Right cardiac atrium (tissue), 5 donors: ENCODE measurements around the gene CYGB. TPM values are rescaled to one million over a fixed set of nuclear protein-coding genes. Genes with fewer than 3 reads are reported as not detected.

Source experiments
- ATAC-seq, 2 donors: fragments of 200-7000 bp; cut with Tn5 transposase; one replicate each; pipeline versions ENCODE4 v1.8.0 to v1.9.1; 2020; ENCODE audit warnings: moderate library complexity in 2 of 2, mild to moderate bottlenecking in 1 of 2
- DNase-seq, 3 donors: peaks; one replicate each; pipeline ENCODE4 v3.0.0-alpha.2; 2020
- H3K27ac ChIP-seq: one replicate; pipeline ENCODE4 v1.5.1; 2013; ENCODE audit warnings: mild to moderate bottlenecking, low read length, control low read depth, moderate library complexity
- H3K27me3 ChIP-seq: one replicate; pipeline ENCODE4 v1.6.1; 2013; ENCODE audit not compliant: control insufficient read depth, insufficient read depth
- H3K4me1 ChIP-seq: one replicate; pipeline ENCODE4 v1.6.1; 2013; ENCODE audit warnings: low read length; ENCODE audit not compliant: control insufficient read depth, insufficient read depth
- H3K4me3 ChIP-seq: one replicate; pipeline ENCODE4 v1.5.1; 2013; ENCODE audit warnings: low read length, control low read depth
- H3K9me3 ChIP-seq: one replicate; pipeline ENCODE4 v1.6.1; 2013; ENCODE audit warnings: low read length; ENCODE audit not compliant: control insufficient read depth
- WGBS: extraction: QIAGEN DNeasy Blood & Tissue Kit; methylation state at CpG from one replicate; pipeline ENCODE4 v1.1.7; 2013; 5-methylcytosine and 5-hydroxymethylcytosine counted together
- intact Hi-C, 4 donors: fragments of 100-400 bp; cut with DNase I; formaldehyde crosslinking; loops; one replicate each; pipeline versions ENCODE4 v1.11.0 to v1.14.0; 2022 to 2023
- polyA plus RNA-seq: library from polyadenylated mRNA; stranded (reverse); fragments of 200-250 nt; gene quantifications from one replicate; pipeline ENCODE4 v1.2.3, GENCODE V29; 2013
- total RNA-seq, 4 donors: library from RNA; stranded (reverse); fragmentation: NEBNext Ultra II Directional; extraction: Animal tissue kit (Norgen Biotek cat#: 25700); gene quantifications; one replicate each; pipeline ENCODE4 v1.2.1, GENCODE V29; 2021
- donor health status: healthy with polysubstance abuse.
- donor health status: DM: no; HTN: yes; CAD: no.
- donor health status: DM: no; HTN: no; CAD: no.
- donor health status: DM: no; HTN: yes; CAD: no; lungs with severe emphysema.
- donor health status: DM: yes; HTN: yes; CAD: no.

The CYGB gene
- total and polyA plus RNA-seq, 5 donors = 46.6 to 83.9 (median 65.5) TPM

DNA sequence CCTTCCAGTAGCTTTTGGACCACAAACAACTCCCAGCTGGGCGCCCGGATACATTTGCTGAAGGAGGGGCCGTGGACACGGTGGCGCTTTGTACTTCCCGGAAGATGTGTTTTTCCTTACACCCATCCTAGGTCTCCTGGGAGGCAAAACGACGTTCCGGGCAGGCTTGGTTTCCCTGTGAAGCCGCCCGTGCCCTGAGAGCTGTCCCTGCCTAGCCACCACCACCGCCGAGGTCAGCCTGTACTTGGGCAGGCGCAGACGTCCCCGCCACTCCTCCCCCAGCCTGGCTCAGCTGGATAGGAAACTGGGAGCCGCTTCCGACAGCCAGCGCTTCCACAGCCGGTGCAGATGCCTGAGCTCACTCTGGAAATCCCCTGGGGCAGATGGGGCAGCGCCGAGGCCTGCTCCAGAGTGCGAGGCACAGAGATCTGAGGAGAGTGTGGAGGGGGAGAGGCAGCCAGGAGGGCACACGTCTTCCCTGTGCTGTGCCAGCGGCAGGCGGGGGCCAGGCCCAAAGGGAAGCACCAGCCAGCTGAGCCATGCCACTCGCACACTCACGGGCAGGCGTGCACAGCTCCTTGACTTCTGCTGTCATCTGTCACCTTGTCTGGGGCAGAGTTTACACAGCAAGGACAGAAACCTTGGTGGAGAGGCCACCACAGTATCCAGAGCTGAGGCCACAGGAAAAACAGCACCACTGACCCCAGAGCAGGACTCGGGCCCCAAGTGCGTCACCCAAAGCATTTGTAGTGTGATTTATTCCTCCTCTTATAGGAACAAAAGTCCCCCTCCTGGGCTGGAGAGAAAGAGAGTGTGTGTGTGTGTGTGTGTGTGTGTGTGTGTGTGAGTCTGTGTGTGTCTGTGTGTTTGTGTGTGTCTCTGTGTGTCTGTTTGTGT is 39.3 kb downstream of the CYGB start:
- H3K9me3 ChIP-seq = no peaks in the 10 kb centered on the region
- no peak overlapping the region for H3K4me3 ChIP-seq
- no peaks in the 10 kb centered on the region for H3K27me3 ChIP-seq
- peaks cover 27% of the 10 kb centered on the region for H3K4me1 ChIP-seq
- H3K27ac ChIP-seq = peak overlapping the region; percentile 85
- DNase-seq (peak; percentile 89 to 94 (median 94)), ATAC-seq (peak; percentile 77)
- WGBS = 20% methylated on average over 31 of the region's 31 CpGs
- intact Hi-C loops = no loop called here

DNA sequence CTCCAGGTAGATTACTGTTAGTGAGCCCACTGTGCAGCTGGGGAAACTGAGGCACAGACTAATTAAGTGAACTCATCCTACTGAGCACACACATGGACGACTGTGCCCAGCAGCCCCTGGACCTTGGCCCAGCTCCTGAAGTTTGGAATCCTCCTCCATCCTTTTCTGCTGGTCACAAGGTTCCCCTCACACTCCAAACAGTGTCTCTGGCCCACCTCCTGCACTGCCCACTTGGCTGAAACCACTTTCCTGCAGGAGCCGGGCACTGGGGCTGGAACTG is 39.9 kb downstream of the CYGB start:
- Histone ChIP-seq H3K4me1 (peaks cover 29% of the 10 kb centered on the region), H3K27ac (peak overlapping the region; percentile 85), H3K27me3 (no peaks in the 10 kb centered on the region), H3K4me3 (no peak overlapping the region), H3K9me3 (no peaks in the 10 kb centered on the region)
- ATAC-seq (no peak), DNase-seq (no peak)
- intact Hi-C loops = no loop called here
- 22% methylated on average over 2 of the region's 2 CpGs for WGBS

DNA sequence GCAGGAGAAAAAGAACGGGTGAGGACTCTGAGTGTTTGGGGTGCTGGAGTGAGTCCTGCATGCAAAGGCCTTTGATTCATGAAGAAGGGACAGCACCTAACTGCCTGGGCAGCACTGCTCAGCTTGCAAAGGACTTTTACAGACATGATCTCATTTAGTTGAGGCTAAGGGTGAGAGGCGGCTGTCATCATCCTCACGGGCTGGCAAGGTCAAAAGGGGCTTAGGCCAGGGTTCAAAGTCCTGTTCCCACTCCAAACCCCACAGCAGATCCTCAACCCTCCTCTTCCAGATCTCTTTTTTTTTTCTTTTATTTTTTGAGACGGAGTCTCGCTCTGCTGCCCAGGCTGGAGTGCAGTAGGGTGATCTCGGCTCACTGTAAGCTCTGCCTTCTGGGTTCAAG is 41.0 kb downstream of the CYGB start:
- intact Hi-C loops = no loop called here
- ATAC-seq (no peak), DNase-seq (no peak)
- WGBS = 90% methylated on average over 6 of the region's 6 CpGs
- H3K27me3 ChIP-seq = no peaks in the 10 kb centered on the region
- H3K27ac ChIP-seq = no peak overlapping the region
- no peak overlapping the region for H3K4me3 ChIP-seq
- peaks cover 20% of the 10 kb centered on the region for H3K4me1 ChIP-seq
- no peaks in the 10 kb centered on the region for H3K9me3 ChIP-seq

DNA sequence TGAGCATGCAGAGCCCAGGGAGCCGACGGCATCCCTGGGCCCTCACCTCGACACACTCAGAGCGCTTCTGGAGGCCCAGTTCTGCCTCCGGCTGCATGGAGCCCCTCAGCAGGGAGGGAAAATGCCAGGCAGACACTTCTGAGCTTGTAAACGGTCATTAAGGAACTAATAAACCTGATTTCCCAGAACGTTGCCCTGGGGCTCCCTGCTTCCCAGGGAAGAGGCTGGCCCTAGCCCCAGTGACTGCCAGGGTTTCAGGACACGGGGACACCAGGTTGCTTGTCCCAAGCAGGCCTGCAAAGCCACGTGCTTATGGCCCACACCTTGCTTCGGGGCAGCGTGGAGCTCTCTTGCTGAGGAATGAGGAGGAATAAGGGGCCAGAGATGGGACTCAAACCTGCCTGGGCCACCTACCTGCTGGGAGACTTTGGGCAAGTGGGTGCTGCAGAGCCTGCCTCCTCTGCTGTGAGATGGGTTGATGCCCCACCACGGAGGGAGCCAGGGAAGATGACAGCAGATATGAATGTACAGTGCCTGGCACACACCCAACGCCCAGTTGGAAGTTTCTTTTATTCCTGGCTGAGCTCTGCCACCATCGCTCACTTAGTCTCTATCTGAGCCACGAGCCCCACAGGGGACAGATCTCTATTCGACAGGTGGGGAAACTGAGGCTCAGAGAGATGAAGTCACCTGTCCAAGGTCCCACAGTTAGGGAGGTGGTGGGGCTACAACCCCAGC is 41.7 kb downstream of the CYGB start:
- no peak for DNase-seq
- Histone ChIP-seq H3K27ac (no peak overlapping the region), H3K27me3 (no peaks in the 10 kb centered on the region), H3K9me3 (no peaks in the 10 kb centered on the region), H3K4me3 (no peak overlapping the region), H3K4me1 (peaks cover 20% of the 10 kb centered on the region)
- ATAC-seq = no peak
- intact Hi-C loops = no loop called here
- WGBS = 78% methylated on average over 16 of the region's 16 CpGs

DNA sequence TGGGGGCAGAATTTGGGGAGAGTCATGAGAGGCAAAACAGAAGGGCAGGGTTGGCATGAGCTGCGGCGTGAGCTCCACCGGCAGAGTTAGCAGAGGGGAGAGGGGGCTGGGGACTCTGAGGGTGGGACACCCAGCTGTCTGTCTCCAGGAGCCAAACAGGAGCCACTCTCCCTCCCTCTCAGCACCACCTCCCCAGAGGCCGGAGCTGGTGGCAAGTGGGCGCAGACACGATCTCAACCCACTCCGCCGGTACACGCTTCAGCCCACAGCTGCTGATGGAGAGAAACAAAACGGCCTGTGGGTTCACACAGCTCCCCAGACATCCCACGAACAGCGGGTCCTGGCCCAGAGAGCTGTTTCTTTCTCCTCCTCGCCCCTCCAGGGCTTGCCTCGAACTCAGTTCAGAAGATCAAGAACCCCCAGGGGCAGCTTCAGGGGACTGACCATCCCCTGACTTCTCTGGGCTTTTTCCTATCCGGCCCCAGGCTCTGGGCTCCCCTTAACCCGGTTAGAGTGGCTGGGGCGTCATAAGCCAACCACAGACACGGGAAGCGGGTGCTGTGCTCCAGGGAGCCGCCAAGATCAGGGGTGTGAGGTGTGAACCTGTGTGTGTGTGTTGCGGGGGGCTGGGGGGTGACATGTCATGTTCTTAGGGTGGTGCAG is 43.9 kb downstream of the CYGB start:
- WGBS = 75% methylated on average over 21 of the region's 21 CpGs
- Histone ChIP-seq H3K27ac (peak overlapping the region; percentile 32), H3K4me1 (peaks cover 21% of the 10 kb centered on the region), H3K27me3 (no peaks in the 10 kb centered on the region), H3K9me3 (no peaks in the 10 kb centered on the region), H3K4me3 (no peak overlapping the region)
- intact Hi-C loops = no loop called here
- DNase-seq (peak in 1 of 3 donors; percentile 47), ATAC-seq (no peak)

DNA sequence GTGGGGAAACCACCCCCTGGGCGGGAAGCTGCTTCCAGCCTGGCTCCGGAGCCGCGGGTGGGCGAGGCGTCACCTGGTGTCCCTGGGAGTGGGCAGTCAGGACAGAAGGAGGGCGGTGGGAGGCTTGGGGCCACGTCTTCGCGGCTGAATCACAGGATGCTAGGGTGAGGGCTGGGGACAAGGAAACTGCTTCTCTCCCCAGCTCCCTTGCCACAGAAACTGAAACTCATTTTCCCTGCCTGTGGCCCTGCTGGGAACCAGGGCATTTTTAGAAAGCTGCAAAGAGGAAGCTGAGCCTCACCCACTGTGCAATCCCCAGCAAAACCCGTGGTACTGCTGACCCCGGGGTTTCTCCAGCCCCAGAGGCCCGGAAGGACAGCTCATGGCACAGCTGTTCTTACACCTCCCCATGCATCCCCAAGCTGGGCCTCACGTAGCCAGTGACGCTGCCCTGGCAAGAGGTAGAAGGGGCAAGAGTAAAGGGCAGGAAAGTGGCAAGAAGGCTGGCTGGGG is 44.5 kb downstream of the CYGB start:
- no peaks in the 10 kb centered on the region for H3K9me3 ChIP-seq
- DNase-seq (peak; percentile 74 to 88 (median 85)), ATAC-seq (peak; percentile 50 to 68)
- peaks cover 21% of the 10 kb centered on the region for H3K4me1 ChIP-seq
- 23% methylated on average over 15 of the region's 15 CpGs for WGBS
- no peak overlapping the region for H3K4me3 ChIP-seq
- peak overlapping the region; percentile 32 for H3K27ac ChIP-seq
- intact Hi-C loops = no loop called here
- H3K27me3 ChIP-seq = no peaks in the 10 kb centered on the region

DNA sequence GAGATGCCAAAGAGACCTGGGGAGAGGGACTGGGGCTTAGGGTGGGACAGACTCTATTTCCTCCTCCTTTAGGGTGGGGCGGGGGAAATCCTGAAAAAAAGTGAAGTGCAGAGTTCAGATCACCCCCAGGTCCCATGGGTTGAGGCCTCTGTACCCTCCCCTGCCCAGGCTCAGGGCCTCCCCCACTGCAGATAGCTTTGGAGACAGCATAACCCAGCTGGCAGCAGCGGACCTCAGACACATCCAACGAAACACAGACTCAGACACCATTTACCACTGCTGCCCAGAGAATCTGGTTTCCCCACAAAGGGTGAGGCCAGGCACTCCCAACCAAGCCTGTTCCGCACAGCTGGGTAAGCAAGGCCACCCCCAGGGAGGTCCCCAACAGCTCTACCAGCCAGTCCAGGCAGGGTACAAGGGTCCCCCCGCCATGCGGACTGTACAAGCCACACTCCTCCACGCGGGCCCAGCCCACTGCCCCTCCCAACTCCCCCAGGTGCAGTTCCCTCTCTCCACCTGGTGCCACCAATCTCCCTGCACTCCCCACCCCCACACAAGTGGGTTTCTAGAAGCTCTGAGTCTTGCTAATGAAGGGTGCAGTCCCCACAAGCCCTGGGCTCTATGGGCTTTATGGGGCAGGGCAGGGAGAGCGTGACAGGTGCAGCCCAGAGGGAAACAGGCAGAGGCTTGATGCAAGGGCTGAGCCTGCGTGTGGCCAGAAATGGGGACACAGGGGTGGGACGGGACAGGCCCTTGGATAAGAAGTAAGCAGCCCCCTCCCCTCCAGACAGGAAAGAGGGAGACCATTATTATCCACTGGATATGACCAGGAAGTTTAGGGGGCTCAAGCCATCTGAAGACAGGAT is 45.2 kb downstream of the CYGB start:
- peaks cover 14% of the 10 kb centered on the region for H3K4me1 ChIP-seq
- DNase-seq = no peak
- no peak overlapping the region for H3K4me3 ChIP-seq
- no peaks in the 10 kb centered on the region for H3K9me3 ChIP-seq
- H3K27ac ChIP-seq = peak overlapping the region; percentile 32
- intact Hi-C loops = no loop called here
- no peaks in the 10 kb centered on the region for H3K27me3 ChIP-seq
- ATAC-seq = peak; percentile 20 to 28
- WGBS = 69% methylated on average over 11 of the region's 11 CpGs

DNA sequence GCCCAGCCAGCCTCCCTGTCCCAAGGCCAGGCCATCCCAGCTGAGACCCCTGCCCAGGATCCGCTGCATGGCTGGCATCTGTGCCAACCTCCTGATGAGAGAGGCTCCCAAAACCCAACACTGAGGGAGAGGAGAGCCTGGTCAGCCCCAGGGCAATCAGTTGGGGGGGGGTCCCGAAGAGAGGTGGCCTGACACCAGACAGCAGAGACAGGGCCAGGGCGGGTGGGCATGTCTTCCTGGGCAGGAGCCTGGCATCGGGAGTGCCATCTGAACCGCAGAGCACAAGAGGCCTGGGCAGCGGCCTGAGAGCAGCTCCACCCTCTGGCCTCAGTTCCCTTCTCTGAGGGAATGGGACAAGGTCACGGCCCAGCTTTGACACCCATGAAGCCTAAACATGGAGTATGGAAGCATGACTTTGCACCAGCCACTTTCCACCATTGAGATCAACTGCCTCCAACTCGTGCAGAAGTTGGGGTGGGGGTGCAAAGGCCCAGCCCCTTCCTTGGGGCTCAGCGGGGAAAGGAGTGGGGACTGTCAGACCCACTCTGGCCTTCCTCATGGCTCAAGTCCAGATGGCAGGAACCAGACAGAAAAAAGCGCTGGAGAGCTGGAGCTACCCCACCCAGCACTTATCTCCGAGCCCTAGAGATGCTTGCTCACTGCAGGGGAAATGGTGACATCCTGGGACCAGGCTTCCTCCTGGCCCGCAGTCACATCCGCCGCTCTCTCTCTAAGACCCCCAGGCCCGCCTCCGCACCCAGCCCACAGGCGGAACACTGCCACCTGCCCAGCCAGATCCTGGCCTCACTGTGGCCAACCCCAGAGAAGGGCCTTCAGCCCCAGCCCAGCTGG is 46.0 kb downstream of the CYGB start:
- no peaks in the 10 kb centered on the region for H3K27me3 ChIP-seq
- no peak overlapping the region for H3K4me3 ChIP-seq
- ATAC-seq = peak; percentile 9 to 40
- DNase-seq = no peak
- H3K27ac ChIP-seq = no peak overlapping the region
- intact Hi-C loops = no loop called here
- no peaks in the 10 kb centered on the region for H3K9me3 ChIP-seq
- peaks cover 13% of the 10 kb centered on the region for H3K4me1 ChIP-seq
- WGBS = 72% methylated on average over 17 of the region's 17 CpGs

DNA sequence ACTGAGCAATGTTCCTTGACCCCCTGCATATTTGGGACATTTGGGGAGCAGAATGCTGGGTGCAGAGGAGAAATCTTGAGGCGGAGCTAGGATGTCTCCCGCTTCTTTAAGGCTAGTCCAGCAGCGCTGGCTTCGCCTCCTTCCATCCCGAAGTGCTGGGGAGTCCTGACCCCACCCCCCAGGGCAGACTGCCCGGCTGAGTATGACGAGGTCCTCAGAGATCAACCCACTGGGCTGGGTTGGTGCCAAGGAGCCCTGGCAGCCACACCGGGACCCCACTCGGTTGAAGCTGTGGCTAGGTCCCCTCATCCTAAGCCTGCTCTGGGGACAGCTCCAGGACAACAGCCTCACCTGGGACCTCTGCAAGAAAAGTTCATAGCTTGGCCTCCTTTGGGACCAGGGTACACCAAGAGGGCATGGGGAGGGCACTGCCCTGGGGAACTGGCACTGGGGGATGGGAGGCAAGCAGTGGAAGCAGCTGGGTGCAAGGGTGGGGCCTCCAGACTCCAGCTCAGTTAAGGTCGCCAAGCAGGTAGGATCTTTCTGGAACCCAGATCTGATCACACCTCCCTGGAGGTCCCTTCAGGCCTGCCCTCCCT is 47.3 kb downstream of the CYGB start:
- whole genome bisulfite sequencing = 71% methylated on average over 10 of the region's 10 CpGs
- intact Hi-C loops = no loop called here
- no peak for DNase-seq
- no peak for ATAC-seq
- no peak overlapping the region for H3K4me3 ChIP-seq
- H3K4me1 ChIP-seq = peaks cover 11% of the 10 kb centered on the region
- H3K27me3 ChIP-seq = no peaks in the 10 kb centered on the region
- H3K27ac ChIP-seq = no peak overlapping the region
- no peaks in the 10 kb centered on the region for H3K9me3 ChIP-seq
